K562 (cell line): Measurements from ENCODE around the gene TMEM81. TPM values are rescaled to one million over a fixed set of nuclear protein-coding genes. Genes with fewer than 3 reads are reported as not detected.

Source experiments
- ATAC-seq: fragments of 200-7000 bp; cut with Tn5 transposase; 3 replicates; pipeline ENCODE4 v1.9.1; 2020; ENCODE audit warnings: moderate library complexity
- BruUV-seq: library from RNA; stranded (reverse); fragments of 400-500 nt; replicated peaks from 2 replicates; lab custom pipeline; 2021; lab: Mats Ljungman, UMichigan
- CTCF ChIA-PET: fragments of 300-600 bp; formaldehyde crosslinking; extraction: SDS; loops from one replicate; lab custom pipeline; 2021; ENCODE audit warnings: low intra/inter-chr PET ratio; lab: Yijun Ruan, JAX
- POLR2A ChIA-PET: fragments of 300-600, 350-650 bp; sonication (Branson Sonifier 250); formaldehyde crosslinking; extraction: SDS; loops from one replicate; lab custom pipeline; 2021; ENCODE audit warnings: antibody characterized with exemption, inconsistent platforms; lab: Yijun Ruan, JAX
- DNase-seq, 4 experiments: peaks; one replicate each; pipeline versions ENCODE4 v3.0.0 to v3.0.0-alpha.2; 2011 to 2018; ENCODE audit warnings: low spot score in 3 of 4, mixed read lengths in 3 of 4; ENCODE audit errors: extremely low read depth in 1 of 4
- FAIRE-seq: peaks from 2 replicates; lab custom pipeline; 2011; peaks lifted over from hg19 to GRCh38; lab: Jason Lieb, UNC
- H2AFZ ChIP-seq: 2 replicates; pipeline ENCODE4 v1.6.0; 2011; ENCODE audit warnings: low read depth, low read length, control low read depth, inconsistent platforms
- H3K27ac ChIP-seq: fragments of 200-600 bp; 3 replicates; pipeline ENCODE4 v1.8.0; 2011; ENCODE audit warnings: low read depth, mild to moderate bottlenecking, control low read depth, inconsistent platforms, low read length, moderate library complexity, mixed read lengths; ENCODE audit errors: extremely low read depth
- H3K27me3 ChIP-seq, 2 experiments: fragments of 300-600 bp in 1 of 2; 2 replicates in 1 of 2; 3 replicates in 1 of 2; pipeline versions ENCODE4 v1.6.0 to v1.8.0; 2011; ENCODE audit warnings: inconsistent platforms in 2 of 2, low read length in 2 of 2, mild to moderate bottlenecking in 1 of 2, mixed read lengths in 1 of 2, moderate library complexity in 1 of 2; ENCODE audit not compliant: control insufficient read depth in 2 of 2, insufficient read depth in 2 of 2
- H3K36me3 ChIP-seq: fragments of 300-600 bp; 3 replicates; pipeline ENCODE4 v1.8.0; 2011; ENCODE audit warnings: mild to moderate bottlenecking, low read length, inconsistent platforms; ENCODE audit not compliant: control insufficient read depth, insufficient read depth
- H3K4me1 ChIP-seq, 2 experiments: fragments of 200-600 bp in 1 of 2; replicated peaks in 1 of 2; 2 replicates in 1 of 2; 3 replicates in 1 of 2; pipeline versions ENCODE4 v1.5.1 to v1.8.0; 2011; ENCODE audit warnings: inconsistent platforms in 2 of 2, low read length in 2 of 2, mild to moderate bottlenecking in 1 of 2, mixed read lengths in 1 of 2, moderate library complexity in 1 of 2; ENCODE audit not compliant: control insufficient read depth in 2 of 2, insufficient read depth in 2 of 2
- H3K4me2 ChIP-seq: 2 replicates; pipeline ENCODE4 v1.6.1; 2011; ENCODE audit warnings: low read length, control low read depth, inconsistent platforms, mixed read lengths; ENCODE audit not compliant: insufficient read depth
- H3K4me3 ChIP-seq: fragments of 200-600 bp; sonication (generic), shearing (Covaris generic); 2 replicates; pipeline ENCODE4 v1.5.1; 2016; ENCODE audit warnings: control low read depth, inconsistent platforms
- H3K79me2 ChIP-seq: fragments of 200-600 bp; 3 replicates; pipeline ENCODE4 v1.8.0; 2011; ENCODE audit warnings: low read length, inconsistent platforms; ENCODE audit not compliant: control insufficient read depth, insufficient read depth
- H3K9ac ChIP-seq, 2 experiments: 2 replicates each; pipeline versions ENCODE4 v1.6.0 to v1.6.1; 2011; ENCODE audit warnings: low read depth in 2 of 2, low read length in 2 of 2, control low read depth in 1 of 2, inconsistent platforms in 1 of 2, mild to moderate bottlenecking in 1 of 2, mixed read lengths in 1 of 2; ENCODE audit not compliant: insufficient read depth in 1 of 2
- H3K9me1 ChIP-seq: one replicate; pipeline ENCODE4 v1.6.0; 2011; ENCODE audit warnings: inconsistent platforms, mild to moderate bottlenecking, low read length, moderate library complexity; ENCODE audit not compliant: control insufficient read depth, insufficient read depth
- H3K9me3 ChIP-seq: replicated peaks from 2 replicates; pipeline ENCODE4 v1.5.1; 2011; ENCODE audit warnings: low read depth, low read length, inconsistent platforms; ENCODE audit not compliant: control insufficient read depth, insufficient read depth
- H4K20me1 ChIP-seq: replicated peaks from 2 replicates; pipeline ENCODE4 v1.6.1; 2011; ENCODE audit warnings: low read length, inconsistent platforms, mixed read lengths; ENCODE audit not compliant: control insufficient read depth, insufficient read depth
- CHCHD3 ChIP-seq: fragments of 250-450 bp; sonication (Bioruptor Pico); IDR thresholded peaks from 2 replicates; pipeline ENCODE4 v2.1.2; 2022; ENCODE audit warnings: mild to moderate bottlenecking
- CXXC5 ChIP-seq: fragments of 250-450 bp; sonication (Bioruptor Pico); IDR thresholded peaks from 2 replicates; pipeline ENCODE4 v1.8.0; 2022; ENCODE audit warnings: inconsistent platforms, mild to moderate bottlenecking, moderate library complexity
- E2F6 ChIP-seq, 2 experiments: IDR thresholded peaks; 2 replicates each; pipeline ENCODE4 v1.6.1; 2011; ENCODE audit warnings: borderline replicate concordance in 1 of 2, control low read depth in 1 of 2, low read depth in 1 of 2, low read length in 1 of 2, mild to moderate bottlenecking in 1 of 2, mixed read lengths in 1 of 2, moderate library complexity in 1 of 2; ENCODE audit not compliant: insufficient read depth in 1 of 2, insufficient read length in 1 of 2, poor library complexity in 1 of 2, severe bottlenecking in 1 of 2; ENCODE audit errors: extremely low read depth in 1 of 2
- MBD2 ChIP-seq: sonication (generic); IDR thresholded peaks from 2 replicates; pipeline ENCODE4 v1.6.1; 2016; ENCODE audit warnings: low read depth, borderline replicate concordance
- NCOA2 ChIP-seq, 2 experiments: fragments of 450-650 bp; IDR thresholded peaks; 2 replicates each; pipeline ENCODE4 v1.6.1; 2018; ENCODE audit warnings: mild to moderate bottlenecking in 2 of 2, moderate library complexity in 1 of 2; ENCODE audit not compliant: partially characterized antibody in 2 of 2
- TBL1XR1 ChIP-seq, 2 experiments: IDR thresholded peaks; 2 replicates each; pipeline ENCODE4 v1.6.1; 2012; ENCODE audit warnings: improper control_type of control experiment in 2 of 2, low read length in 2 of 2, mild to moderate bottlenecking in 1 of 2
- WGBS: fragments of 100-300 bp; shearing (Covaris generic); methylation state at CpG from one replicate; pipeline ENCODE4 v1.1.6; 2016; ENCODE audit warnings: low coverage, mixed read lengths; ENCODE audit not compliant: insufficient coverage; ENCODE audit errors: missing lambda C conversion rate; 5-methylcytosine and 5-hydroxymethylcytosine counted together
- in situ Hi-C: fragments of 300-500 bp; cut with MboI; formaldehyde crosslinking; loops from 4 replicates; pipeline ENCODE4 v1.15.0; 2018; ENCODE audit warnings: inconsistent platforms, mixed read lengths
- intact Hi-C: fragments of 100-400 bp; cut with micrococcal nuclease; formaldehyde crosslinking; loops from 2 replicates; pipeline ENCODE4 v1.14.2; 2022
- polyA plus RNA-seq, 8 experiments: library from polyadenylated mRNA; depleted of rRNA in 4 of 8; stranded (reverse) in 5 of 8; unstranded in 3 of 8; fragments of >200 nt; fragmentation: Nextera tagmentation in 2 of 8; fragmentation: Illumina TruSeq in 1 of 8; extraction: Ambion mirVana in 2 of 8; extraction: Trizol in 1 of 8; gene quantifications; 2 replicates each; pipeline versions ENCODE4 v1.2.1 to v1.2.3, GENCODE V29; 2011 to 2014; ENCODE audit warnings: inconsistent platforms in 1 of 8, missing spikeins in 1 of 8
- total RNA-seq, 7 experiments: library from RNA; depleted of rRNA in 6 of 7; stranded (reverse); fragments of >200 nt in 6 of 7; fragmentation: Illumina TruSeq in 2 of 7; extraction: Trizol in 2 of 7; gene quantifications; 2 replicates each; pipeline versions ENCODE4 v1.2.1 to v1.2.3, GENCODE V29; 2011 to 2021; ENCODE audit warnings: low replicate concordance in 1 of 7

The TMEM81 gene
- total and polyA plus RNA-seq, 9 of the 15 experiments (the other 6 are each of a cell fraction or from before 2014, with no cell fraction given) = 3.2 to 6.1 (median 4.4) TPM

- in situ Hi-C loops = no loop called here
- no peak overlapping the region for H3K4me3 ChIP-seq
- under 1% methylated on average over 12 of the region's 12 CpGs for WGBS
These were observed 25.4 kb downstream of the TMEM81 start for GRCh38 chr1:205058853-205059252.

More at GRCh38 chr1:205058853-205059252, 25.4 kb downstream of the TMEM81 start:
- intact Hi-C loops = no loop called here
- Histone ChIP-seq H3K4me2 (no peak overlapping the region), H3K27me3 (peaks cover 48 to 75% of the 10 kb centered on the region in 2 experiments), H4K20me1 (peaks cover 29% of the 10 kb centered on the region), H3K79me2 (no peaks in the 10 kb centered on the region), H3K27ac (no peak overlapping the region), H3K9me3 (no peaks in the 10 kb centered on the region), H3K36me3 (no peaks in the 10 kb centered on the region), H3K4me1 (peaks cover 0 to 10% of the 10 kb centered on the region in 2 experiments; a peak in 2 of 5 replicates), H2AFZ (no peak overlapping the region), H3K9me1 (no peaks in the 10 kb centered on the region), H3K9ac (no peak overlapping the region)
- no peak for TF ChIP-seq MBD2
- no peak for TF ChIP-seq TBL1XR1 (IDR thresholded peaks at IDR 0.05; ENCODE audit: low read length in 2 of 2)
- no peak for TF ChIP-seq CHCHD3 (CRISPR knock-in tag)
- TF ChIP-seq E2F6 (IDR thresholded peaks at IDR 0.05; ENCODE audit: borderline replicate concordance in 1 of 2, extremely low read depth in 1 of 2, insufficient read depth in 1 of 2, insufficient read length in 1 of 2, low read depth in 1 of 2, low read length in 1 of 2, poor library complexity in 1 of 2, severe bottlenecking in 1 of 2) = no peak
- no peak for TF ChIP-seq CXXC5
- no peak for TF ChIP-seq NCOA2 (IDR thresholded peaks at IDR 0.05; ENCODE audit: partially characterized antibody in 2 of 2)
- CTCF ChIA-PET = interaction anchor here (0.6 kb wide), 1 partner anchor 29 kb away, joined by 5 read pairs; no protein-coding TSS in a partner anchor
- no peak for FAIRE-seq
- no peak for DNase-seq
- ATAC-seq = no peak
- BruUV-seq = no TSS peak
- POLR2A ChIA-PET = no interaction called here
